H1 (cell line): ENCODE measurements around the gene DSG2.

Experiments
- CREB1 ChIP-seq: IDR thresholded peaks from 2 replicates; pipeline ENCODE4 v1.6.1; 2012; ENCODE audit warnings: inconsistent platforms
- EP300 ChIP-seq, 2 experiments: IDR thresholded peaks; 1 replicate in 1 of 2; 2 replicates in 1 of 2; pipeline ENCODE4 v1.6.1; 2011 to 2012; ENCODE audit warnings: low read depth in 2 of 2, low read length in 2 of 2, mild to moderate bottlenecking in 2 of 2, borderline replicate concordance in 1 of 2, inconsistent platforms in 1 of 2, moderate library complexity in 1 of 2
- HDAC2 ChIP-seq, 2 experiments: fragments of 300-600 bp in 1 of 2; sonication (generic) in 1 of 2; IDR thresholded peaks; 2 replicates each; pipeline ENCODE4 v1.6.1; 2011 to 2012; ENCODE audit warnings: low read depth in 2 of 2, low read length in 2 of 2, mild to moderate bottlenecking in 2 of 2, moderate library complexity in 2 of 2, borderline replicate concordance in 1 of 2, inconsistent platforms in 1 of 2
- JUN ChIP-seq: IDR thresholded peaks from 2 replicates; pipeline ENCODE4 v1.6.1; 2011; ENCODE audit warnings: low read depth, mild to moderate bottlenecking, improper control_type of control experiment, low read length
- MAX ChIP-seq: IDR thresholded peaks from 2 replicates; pipeline ENCODE4 v1.6.1; 2012; ENCODE audit warnings: inconsistent platforms
- PHF8 ChIP-seq: fragments of 200-600 bp; sonication (generic); conservative IDR thresholded peaks from 2 replicates; pipeline ENCODE4 v1.7.1; 2012; ENCODE audit warnings: low read depth, mild to moderate bottlenecking, inconsistent platforms, low read length, moderate library complexity
- POU5F1 ChIP-seq: IDR thresholded peaks from 2 replicates; pipeline ENCODE4 v1.6.1; 2011; ENCODE audit warnings: low read depth, mild to moderate bottlenecking, low read length, moderate library complexity
- SIN3A ChIP-seq, 2 experiments: IDR thresholded peaks in 1 of 2; conservative IDR thresholded peaks in 1 of 2; 2 replicates each; pipeline ENCODE4 v1.6.1; 2011 to 2012; ENCODE audit warnings: low read length in 2 of 2, improper control_type of control experiment in 1 of 2, low read depth in 1 of 2, mild to moderate bottlenecking in 1 of 2
- SP1 ChIP-seq: IDR thresholded peaks from 2 replicates; pipeline ENCODE4 v1.6.1; 2011; ENCODE audit warnings: low read depth, low read length
- TCF12 ChIP-seq: IDR thresholded peaks from 2 replicates; pipeline ENCODE4 v1.6.1; 2011; ENCODE audit warnings: low read depth, mild to moderate bottlenecking, low read length
- YY1 ChIP-seq: IDR thresholded peaks from 2 replicates; pipeline ENCODE4 v1.6.1; 2011; ENCODE audit warnings: low read depth, mild to moderate bottlenecking, low read length
- TF ChIP-seq, protein P1 (sequence below), 3 experiments: IDR thresholded peaks; 1 replicate in 2 of 3; 2 replicates in 1 of 3; pipeline versions ENCODE4 v1.5.1 to v1.6.1; 2011; ENCODE audit warnings: low read length in 3 of 3, mild to moderate bottlenecking in 3 of 3, inconsistent platforms in 2 of 3, low read depth in 1 of 3, moderate library complexity in 1 of 3; ENCODE audit not compliant: insufficient read depth in 1 of 3; ENCODE audit errors: control extremely low read depth in 1 of 3

- TF ChIP-seq, protein P1, sequence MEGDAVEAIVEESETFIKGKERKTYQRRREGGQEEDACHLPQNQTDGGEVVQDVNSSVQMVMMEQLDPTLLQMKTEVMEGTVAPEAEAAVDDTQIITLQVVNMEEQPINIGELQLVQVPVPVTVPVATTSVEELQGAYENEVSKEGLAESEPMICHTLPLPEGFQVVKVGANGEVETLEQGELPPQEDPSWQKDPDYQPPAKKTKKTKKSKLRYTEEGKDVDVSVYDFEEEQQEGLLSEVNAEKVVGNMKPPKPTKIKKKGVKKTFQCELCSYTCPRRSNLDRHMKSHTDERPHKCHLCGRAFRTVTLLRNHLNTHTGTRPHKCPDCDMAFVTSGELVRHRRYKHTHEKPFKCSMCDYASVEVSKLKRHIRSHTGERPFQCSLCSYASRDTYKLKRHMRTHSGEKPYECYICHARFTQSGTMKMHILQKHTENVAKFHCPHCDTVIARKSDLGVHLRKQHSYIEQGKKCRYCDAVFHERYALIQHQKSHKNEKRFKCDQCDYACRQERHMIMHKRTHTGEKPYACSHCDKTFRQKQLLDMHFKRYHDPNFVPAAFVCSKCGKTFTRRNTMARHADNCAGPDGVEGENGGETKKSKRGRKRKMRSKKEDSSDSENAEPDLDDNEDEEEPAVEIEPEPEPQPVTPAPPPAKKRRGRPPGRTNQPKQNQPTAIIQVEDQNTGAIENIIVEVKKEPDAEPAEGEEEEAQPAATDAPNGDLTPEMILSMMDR (IDR thresholded peaks at IDR 0.05; ENCODE audit: control extremely low read depth in 1 of 3, insufficient read depth in 1 of 3, low read depth in 1 of 3, low read length in 3 of 3) = no peak
- TF ChIP-seq HDAC2 (IDR thresholded peaks at IDR 0.05; ENCODE audit: borderline replicate concordance in 1 of 2, low read depth in 2 of 2, low read length in 2 of 2) (no peak), TCF12 (no peak), YY1 (no peak), EP300 (IDR thresholded peaks at IDR 0.05; ENCODE audit: borderline replicate concordance in 1 of 2, low read depth in 2 of 2, low read length in 2 of 2) (no peak), SIN3A (conservative IDR thresholded peaks at IDR 0.05 in 1 of 2, IDR thresholded peaks at IDR 0.05 in 1 of 2; ENCODE audit: low read depth in 1 of 2, low read length in 2 of 2) (no peak), CREB1 (no peak), JUN (no peak), PHF8 (no peak), SP1 (no peak), POU5F1 (no peak), MAX (no peak)
Measured at GRCh38 chr18:31590570-31590969, 92.6 kb downstream of the DSG2 start.
